ENCODE measurements around the gene TYK2.

DNA sequence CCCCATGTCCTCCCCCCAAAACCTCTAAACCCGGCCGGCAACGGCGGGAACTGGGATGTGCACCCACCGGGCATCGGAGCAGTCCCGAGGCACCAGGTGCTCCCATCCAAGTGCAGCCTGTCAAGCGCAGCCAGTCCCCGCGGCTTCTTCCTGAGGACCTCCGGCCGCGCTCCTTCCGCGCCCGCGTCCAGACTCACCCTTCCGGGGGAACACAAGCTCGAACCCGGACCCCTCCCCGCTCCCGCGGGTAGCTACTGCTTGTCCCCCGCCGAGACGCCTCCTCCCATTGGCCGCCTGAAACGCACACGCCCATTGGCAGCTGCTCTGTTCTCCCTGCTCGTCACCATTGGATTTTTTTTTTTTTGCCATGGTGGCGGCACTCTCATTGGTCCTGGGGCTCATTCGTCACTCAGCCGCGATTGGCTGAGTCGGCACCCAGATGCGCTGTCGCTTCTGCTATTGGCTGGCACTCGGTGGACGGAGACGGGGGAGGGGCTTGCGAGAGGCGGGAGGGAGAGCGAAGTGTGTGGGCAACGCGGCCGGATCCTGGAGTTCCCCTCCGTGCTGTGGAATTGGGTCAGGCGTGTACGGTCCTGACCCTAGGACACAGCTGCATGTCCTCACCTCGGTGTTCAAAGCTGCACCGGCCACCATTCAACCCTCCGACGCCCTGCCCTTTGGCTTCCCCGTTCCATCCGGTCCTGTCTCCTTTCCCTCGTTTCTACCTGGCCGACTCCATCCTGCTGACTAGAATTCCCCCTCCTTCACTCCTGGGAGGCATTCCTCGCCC lies at the start of gene TYK2:
- TF ChIP-seq, protein P1, sequence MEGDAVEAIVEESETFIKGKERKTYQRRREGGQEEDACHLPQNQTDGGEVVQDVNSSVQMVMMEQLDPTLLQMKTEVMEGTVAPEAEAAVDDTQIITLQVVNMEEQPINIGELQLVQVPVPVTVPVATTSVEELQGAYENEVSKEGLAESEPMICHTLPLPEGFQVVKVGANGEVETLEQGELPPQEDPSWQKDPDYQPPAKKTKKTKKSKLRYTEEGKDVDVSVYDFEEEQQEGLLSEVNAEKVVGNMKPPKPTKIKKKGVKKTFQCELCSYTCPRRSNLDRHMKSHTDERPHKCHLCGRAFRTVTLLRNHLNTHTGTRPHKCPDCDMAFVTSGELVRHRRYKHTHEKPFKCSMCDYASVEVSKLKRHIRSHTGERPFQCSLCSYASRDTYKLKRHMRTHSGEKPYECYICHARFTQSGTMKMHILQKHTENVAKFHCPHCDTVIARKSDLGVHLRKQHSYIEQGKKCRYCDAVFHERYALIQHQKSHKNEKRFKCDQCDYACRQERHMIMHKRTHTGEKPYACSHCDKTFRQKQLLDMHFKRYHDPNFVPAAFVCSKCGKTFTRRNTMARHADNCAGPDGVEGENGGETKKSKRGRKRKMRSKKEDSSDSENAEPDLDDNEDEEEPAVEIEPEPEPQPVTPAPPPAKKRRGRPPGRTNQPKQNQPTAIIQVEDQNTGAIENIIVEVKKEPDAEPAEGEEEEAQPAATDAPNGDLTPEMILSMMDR (IDR thresholded peaks at IDR 0.05; ENCODE audit: low read depth, low read length, missing input control), result no peak
- TF ChIP-seq, protein P2, sequence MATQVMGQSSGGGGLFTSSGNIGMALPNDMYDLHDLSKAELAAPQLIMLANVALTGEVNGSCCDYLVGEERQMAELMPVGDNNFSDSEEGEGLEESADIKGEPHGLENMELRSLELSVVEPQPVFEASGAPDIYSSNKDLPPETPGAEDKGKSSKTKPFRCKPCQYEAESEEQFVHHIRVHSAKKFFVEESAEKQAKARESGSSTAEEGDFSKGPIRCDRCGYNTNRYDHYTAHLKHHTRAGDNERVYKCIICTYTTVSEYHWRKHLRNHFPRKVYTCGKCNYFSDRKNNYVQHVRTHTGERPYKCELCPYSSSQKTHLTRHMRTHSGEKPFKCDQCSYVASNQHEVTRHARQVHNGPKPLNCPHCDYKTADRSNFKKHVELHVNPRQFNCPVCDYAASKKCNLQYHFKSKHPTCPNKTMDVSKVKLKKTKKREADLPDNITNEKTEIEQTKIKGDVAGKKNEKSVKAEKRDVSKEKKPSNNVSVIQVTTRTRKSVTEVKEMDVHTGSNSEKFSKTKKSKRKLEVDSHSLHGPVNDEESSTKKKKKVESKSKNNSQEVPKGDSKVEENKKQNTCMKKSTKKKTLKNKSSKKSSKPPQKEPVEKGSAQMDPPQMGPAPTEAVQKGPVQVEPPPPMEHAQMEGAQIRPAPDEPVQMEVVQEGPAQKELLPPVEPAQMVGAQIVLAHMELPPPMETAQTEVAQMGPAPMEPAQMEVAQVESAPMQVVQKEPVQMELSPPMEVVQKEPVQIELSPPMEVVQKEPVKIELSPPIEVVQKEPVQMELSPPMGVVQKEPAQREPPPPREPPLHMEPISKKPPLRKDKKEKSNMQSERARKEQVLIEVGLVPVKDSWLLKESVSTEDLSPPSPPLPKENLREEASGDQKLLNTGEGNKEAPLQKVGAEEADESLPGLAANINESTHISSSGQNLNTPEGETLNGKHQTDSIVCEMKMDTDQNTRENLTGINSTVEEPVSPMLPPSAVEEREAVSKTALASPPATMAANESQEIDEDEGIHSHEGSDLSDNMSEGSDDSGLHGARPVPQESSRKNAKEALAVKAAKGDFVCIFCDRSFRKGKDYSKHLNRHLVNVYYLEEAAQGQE (IDR thresholded peaks at IDR 0.05), result peak; percentile 67
- TF ChIP-seq, protein P3, sequence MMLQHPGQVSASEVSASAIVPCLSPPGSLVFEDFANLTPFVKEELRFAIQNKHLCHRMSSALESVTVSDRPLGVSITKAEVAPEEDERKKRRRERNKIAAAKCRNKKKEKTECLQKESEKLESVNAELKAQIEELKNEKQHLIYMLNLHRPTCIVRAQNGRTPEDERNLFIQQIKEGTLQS (IDR thresholded peaks at IDR 0.05), result no peak
- TF ChIP-seq RXRA (IDR thresholded peaks at IDR 0.05) (peak; percentile 42 to 56), RAD21 (IDR thresholded peaks at IDR 0.05) (peak; percentile 17 to 27)

Data from liver (tissue), 3 donors.